Measurements from ENCODE around the gene HYAL2. TPM values are rescaled to one million over a fixed set of nuclear protein-coding genes. Genes with fewer than 3 reads are reported as not detected.

The HYAL2 gene
- polyA plus RNA-seq, 1 donor from 2014 or later = 116 TPM

GRCh38 chr3:50326182-50326541 lies 3.6 kb upstream of the HYAL2 start:
- Histone ChIP-seq H3F3A (ENCODE audit: insufficient read depth, low read length, poor library complexity, severe bottlenecking) (no peaks in the 10 kb centered on the region), H3K36me3 (ENCODE audit: insufficient read depth, low read length) (no peaks in the 10 kb centered on the region), H3K9me2 (ENCODE audit: insufficient read depth, low read length) (no peaks in the 10 kb centered on the region), H2AFZ (ENCODE audit: low read depth, low read length) (no peak overlapping the region), H3K27me3 (ENCODE audit: insufficient read depth, low read depth, low read length) (no peaks in the 10 kb centered on the region), H3K9me3 (ENCODE audit: low read length) (no peaks in the 10 kb centered on the region), H3K79me2 (replicated peaks; ENCODE audit: insufficient read depth, low read length) (peaks cover 12% of the 10 kb centered on the region), H3K9ac (ENCODE audit: low read length) (no peak overlapping the region), H3K4me2 (ENCODE audit: low read length) (no peak overlapping the region), H4K20me1 (ENCODE audit: insufficient read depth) (no peaks in the 10 kb centered on the region), H3K27ac (ENCODE audit: low read length) (no peak overlapping the region), H3K4me3 (ENCODE audit: low read length) (no peak overlapping the region)
- TF ChIP-seq POLR2AphosphoS5 (IDR thresholded peaks at IDR 0.05) = no peak
- TF ChIP-seq RAD21 (conservative IDR thresholded peaks at IDR 0.05) = no peak
- TF ChIP-seq SMC3 (conservative IDR thresholded peaks at IDR 0.05; ENCODE audit: poor library complexity) = no peak
- no peak for TF ChIP-seq CTCF (IDR thresholded peaks at IDR 0.05; ENCODE audit: poor library complexity, severe bottlenecking)
- TF ChIP-seq REST (IDR thresholded peaks at IDR 0.05; ENCODE audit: borderline replicate concordance) = no peak
- TF ChIP-seq MXI1 (conservative IDR thresholded peaks at IDR 0.05; ENCODE audit: poor library complexity, severe bottlenecking) = no peak
- TF ChIP-seq TAF1 (IDR thresholded peaks at IDR 0.05; ENCODE audit: low read depth) = no peak
- no peak for TF ChIP-seq EP300 (conservative IDR thresholded peaks at IDR 0.05; ENCODE audit: poor library complexity, severe bottlenecking)
- no peak for TF ChIP-seq EZH2 (IDR thresholded peaks at IDR 0.05; ENCODE audit: borderline replicate concordance, insufficient read depth, low read length, poor library complexity, severe bottlenecking)

GRCh38 chr3:50325497-50326181 lies 3.1 kb upstream of the HYAL2 start:
- Histone ChIP-seq H3K79me2 (replicated peaks; ENCODE audit: insufficient read depth, low read length) (peaks cover 14% of the 10 kb centered on the region), H2AFZ (ENCODE audit: low read depth, low read length) (no peak overlapping the region), H3K9ac (ENCODE audit: low read length) (no peak overlapping the region), H3K4me3 (ENCODE audit: low read length) (no peak overlapping the region), H3K27me3 (ENCODE audit: insufficient read depth, low read depth, low read length) (no peaks in the 10 kb centered on the region), H3K36me3 (ENCODE audit: insufficient read depth, low read length) (no peaks in the 10 kb centered on the region), H3K9me2 (ENCODE audit: insufficient read depth, low read length) (no peaks in the 10 kb centered on the region), H3F3A (ENCODE audit: insufficient read depth, low read length, poor library complexity, severe bottlenecking) (no peaks in the 10 kb centered on the region), H3K9me3 (ENCODE audit: low read length) (no peaks in the 10 kb centered on the region), H3K27ac (ENCODE audit: low read length) (no peak overlapping the region), H4K20me1 (ENCODE audit: insufficient read depth) (no peaks in the 10 kb centered on the region), H3K4me2 (ENCODE audit: low read length) (no peak overlapping the region)
- no peak for TF ChIP-seq SMC3 (conservative IDR thresholded peaks at IDR 0.05; ENCODE audit: poor library complexity)
- TF ChIP-seq POLR2AphosphoS5 (IDR thresholded peaks at IDR 0.05) = no peak
- no peak for TF ChIP-seq RAD21 (conservative IDR thresholded peaks at IDR 0.05)
- no peak for TF ChIP-seq MXI1 (conservative IDR thresholded peaks at IDR 0.05; ENCODE audit: poor library complexity, severe bottlenecking)
- no peak for TF ChIP-seq EP300 (conservative IDR thresholded peaks at IDR 0.05; ENCODE audit: poor library complexity, severe bottlenecking)
- TF ChIP-seq EZH2 (IDR thresholded peaks at IDR 0.05; ENCODE audit: borderline replicate concordance, insufficient read depth, low read length, poor library complexity, severe bottlenecking) = no peak

Data from neural cell (in vitro differentiated cells).